Cardiac fibroblast (primary cell): ENCODE results near the gene PTPRN2.

Experiments
- DNase-seq, 2 donors: peaks; one replicate each; pipeline versions ENCODE4 v3.0.0 to v3.0.0-alpha.2; 2010; ENCODE audit warnings: low read depth in 2 of 2
- H3K4me3 ChIP-seq, 2 donors: replicated peaks in 1 of 2; 1 replicate in 1 of 2; 2 replicates in 1 of 2; pipeline ENCODE4 v1.5.1; 2011; ENCODE audit warnings: low read depth in 2 of 2, low read length in 2 of 2, mild to moderate bottlenecking in 2 of 2, moderate library complexity in 1 of 2
- TF ChIP-seq, protein P1 (sequence below): IDR thresholded peaks from one replicate; pipeline ENCODE4 v1.5.1; 2011; ENCODE audit warnings: low read depth, mild to moderate bottlenecking, low read length, inconsistent platforms

PTPRN2 gene

DNA sequence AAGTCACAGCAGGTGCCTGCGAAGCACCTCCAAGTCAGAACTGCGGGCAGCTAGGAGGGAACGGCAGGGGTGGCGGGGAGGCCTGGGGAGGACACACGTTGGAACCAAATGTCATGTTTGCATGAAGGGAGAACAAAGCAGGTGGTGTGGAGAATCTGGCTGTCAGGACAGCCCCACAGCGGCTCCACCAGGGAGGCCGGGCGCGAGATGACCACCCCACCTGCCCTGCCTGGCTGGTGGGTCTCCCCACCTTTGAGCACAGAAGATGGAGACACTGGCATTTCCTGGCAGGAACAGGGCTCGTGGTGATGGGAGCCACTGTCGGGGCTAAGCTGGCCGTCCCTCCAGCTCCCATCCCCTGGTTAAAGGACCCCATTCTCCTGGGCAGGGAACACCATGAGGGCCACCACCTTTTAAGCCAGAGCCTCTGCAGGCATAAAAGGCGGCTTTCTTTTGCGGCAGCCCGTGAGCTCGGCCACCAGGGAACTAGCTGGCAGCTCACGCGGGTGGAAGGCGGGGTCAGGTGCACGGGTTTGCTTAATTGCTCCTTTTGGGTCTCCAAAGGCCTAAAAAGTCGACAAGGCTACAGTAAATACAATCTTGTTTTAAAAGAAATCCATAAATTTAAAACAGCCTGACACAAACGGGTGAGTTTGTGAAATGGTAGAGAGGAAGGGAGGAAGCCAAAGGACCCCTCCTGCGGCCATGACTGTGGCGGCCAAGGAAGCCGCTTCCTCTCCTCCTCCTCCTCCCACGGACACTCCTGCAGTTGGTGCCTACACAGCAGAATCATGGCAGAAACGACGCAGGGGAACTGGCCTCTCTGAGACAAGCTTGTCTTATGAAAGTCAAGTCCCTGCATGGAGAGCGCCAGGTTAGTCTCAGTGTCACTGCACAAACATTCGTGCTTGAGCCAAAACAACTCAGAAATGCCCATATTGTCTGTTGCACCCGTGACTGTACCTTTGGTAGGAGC, 1037.0 kb downstream of the PTPRN2 start:
- no peak for DNase-seq
- TF ChIP-seq, protein P1, sequence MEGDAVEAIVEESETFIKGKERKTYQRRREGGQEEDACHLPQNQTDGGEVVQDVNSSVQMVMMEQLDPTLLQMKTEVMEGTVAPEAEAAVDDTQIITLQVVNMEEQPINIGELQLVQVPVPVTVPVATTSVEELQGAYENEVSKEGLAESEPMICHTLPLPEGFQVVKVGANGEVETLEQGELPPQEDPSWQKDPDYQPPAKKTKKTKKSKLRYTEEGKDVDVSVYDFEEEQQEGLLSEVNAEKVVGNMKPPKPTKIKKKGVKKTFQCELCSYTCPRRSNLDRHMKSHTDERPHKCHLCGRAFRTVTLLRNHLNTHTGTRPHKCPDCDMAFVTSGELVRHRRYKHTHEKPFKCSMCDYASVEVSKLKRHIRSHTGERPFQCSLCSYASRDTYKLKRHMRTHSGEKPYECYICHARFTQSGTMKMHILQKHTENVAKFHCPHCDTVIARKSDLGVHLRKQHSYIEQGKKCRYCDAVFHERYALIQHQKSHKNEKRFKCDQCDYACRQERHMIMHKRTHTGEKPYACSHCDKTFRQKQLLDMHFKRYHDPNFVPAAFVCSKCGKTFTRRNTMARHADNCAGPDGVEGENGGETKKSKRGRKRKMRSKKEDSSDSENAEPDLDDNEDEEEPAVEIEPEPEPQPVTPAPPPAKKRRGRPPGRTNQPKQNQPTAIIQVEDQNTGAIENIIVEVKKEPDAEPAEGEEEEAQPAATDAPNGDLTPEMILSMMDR: no peak
- no peak overlapping the region for H3K4me3 ChIP-seq

DNA sequence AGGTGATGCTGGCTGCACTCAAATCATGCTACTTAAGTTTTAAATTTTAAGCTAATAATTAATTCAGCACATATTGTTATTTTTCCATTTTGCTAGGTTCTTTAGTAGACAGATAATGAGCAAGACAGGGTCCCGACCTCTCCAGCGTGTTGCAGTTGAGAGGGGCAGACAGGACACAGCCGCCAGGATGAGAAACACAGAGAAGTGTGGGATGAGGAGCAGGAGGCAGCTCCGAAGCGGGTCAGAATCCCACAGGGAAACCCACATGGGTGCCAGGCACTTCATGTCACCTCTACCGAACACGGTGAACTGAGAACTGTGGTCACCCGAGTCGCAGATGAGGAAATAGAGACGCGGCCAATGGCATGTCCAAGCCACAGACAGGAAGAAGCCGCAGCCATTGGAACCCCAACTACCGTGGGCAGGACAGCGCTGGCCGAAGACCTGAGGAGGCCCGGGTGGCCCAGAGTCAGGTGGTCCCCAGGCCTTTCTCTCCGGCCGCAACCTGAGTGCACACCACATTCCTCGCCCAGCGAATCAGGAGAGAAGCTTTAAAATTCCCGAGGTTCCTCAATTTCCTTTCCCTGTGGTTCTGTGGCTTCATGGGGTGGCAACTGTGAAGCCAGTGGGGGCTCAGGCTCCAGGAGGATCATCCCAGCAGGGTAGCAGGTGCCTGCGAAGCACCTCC, 1037.9 kb downstream of the PTPRN2 start:
- H3K4me3 ChIP-seq: no peak overlapping the region
- DNase-seq: no peak
- TF ChIP-seq, protein P1: no peak

DNA sequence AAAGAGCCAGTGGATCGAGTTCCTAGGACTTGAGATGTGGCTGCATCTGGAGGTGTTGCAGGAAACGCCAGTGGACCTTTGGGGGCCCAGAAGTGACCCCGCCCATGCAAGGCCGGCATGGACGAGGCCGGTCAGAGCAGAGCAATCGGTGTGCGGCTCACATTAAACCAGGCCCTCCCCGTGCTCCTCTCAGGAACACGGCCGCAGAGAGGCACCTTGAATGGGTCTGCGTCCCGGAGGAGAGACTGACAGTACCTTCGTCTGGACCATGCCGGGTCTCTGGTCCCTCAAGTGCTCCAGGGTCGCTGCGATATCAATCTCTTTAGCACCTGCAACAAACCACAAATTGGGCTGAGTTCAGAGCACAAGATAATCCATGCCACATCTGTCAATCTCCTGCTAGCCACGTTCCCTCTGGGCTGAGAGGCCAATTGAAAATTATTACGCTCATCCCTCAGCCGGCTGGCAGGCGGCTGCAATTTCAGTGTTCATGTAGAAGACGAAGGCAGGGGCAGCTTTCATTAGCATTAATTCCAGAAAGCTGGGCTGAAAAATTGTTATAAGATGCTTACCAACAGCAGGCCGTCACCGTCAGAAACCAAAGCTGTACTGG, 1038.8 kb downstream of the PTPRN2 start:
- TF ChIP-seq, protein P1: no peak
- no peak for DNase-seq
- H3K4me3 ChIP-seq: no peak overlapping the region

DNA sequence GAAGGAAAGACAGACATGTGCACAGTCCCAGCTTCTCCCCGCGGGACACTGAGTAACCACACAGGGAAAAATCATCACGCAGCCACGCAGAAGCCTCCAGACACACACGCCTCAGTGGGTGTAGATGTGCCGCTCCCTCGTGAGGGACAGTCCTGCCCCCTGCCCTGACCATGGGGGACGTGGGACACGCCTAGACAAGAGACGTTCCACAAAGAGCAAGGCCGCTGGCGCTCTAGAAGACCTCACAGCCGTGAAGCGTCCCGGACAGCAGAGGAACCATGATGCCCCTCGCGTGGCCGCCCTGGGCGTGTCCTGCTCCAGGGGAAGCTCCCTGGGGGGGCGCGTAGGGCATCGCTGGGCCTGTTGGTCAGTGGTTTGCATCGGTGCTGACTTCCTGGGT, 1040.0 kb downstream of the PTPRN2 start:
- H3K4me3 ChIP-seq: no peak overlapping the region
- no peak for DNase-seq
- TF ChIP-seq, protein P1: no peak

DNA sequence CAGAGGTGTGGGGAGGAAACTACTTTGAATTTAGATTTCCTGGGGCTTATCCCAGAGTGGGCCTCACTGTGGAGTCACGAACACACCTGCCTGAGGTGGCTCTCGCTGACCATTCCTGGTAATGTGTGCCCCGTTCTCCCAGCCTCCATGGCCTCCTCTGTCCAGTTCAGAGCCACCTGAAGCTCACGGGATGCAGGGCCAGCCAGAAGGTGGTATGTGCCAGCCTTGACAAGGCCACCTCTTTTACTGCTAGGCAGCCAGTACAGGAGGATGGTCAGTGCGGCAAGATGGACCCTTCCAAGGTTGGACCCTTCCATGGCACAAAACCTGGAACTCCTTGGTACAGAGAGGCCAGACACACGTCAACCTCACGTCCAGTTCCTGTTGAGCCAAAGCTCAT, 1040.5 kb downstream of the PTPRN2 start:
- TF ChIP-seq, protein P1: no peak
- H3K4me3 ChIP-seq: no peak overlapping the region
- DNase-seq: no peak

DNA sequence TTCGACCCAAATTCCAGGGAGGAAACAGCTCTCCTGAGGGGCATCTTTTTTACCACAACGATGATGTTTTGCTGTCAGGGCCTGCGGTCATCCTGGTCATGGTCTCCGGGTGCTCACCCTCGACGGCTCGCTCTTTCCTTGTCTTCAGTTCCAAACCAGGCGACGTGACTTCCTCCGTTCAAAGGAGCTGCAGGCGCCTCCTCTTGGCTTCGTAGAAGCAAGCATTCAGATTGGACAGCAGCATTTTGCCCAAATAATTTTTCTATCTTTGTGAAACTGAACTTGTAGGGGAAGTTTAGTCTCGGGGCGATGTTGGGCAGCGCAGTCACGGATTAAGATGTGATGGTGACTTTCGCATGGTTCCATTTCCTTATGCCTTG, 1042.0 kb downstream of the PTPRN2 start:
- TF ChIP-seq, protein P1: no peak
- DNase-seq: no peak
- H3K4me3 ChIP-seq: no peak overlapping the region
